ENCODE measurements around the gene CSK.

CSK gene

GRCh38 chr15:74775132-74775562, 6.7 kb upstream of the CSK start:
- Histone ChIP-seq H3K4me3 (no peak overlapping the region), H3K27ac (no peak overlapping the region), H3K9me3 (ENCODE audit: low read depth, low read length) (no peaks in the 10 kb centered on the region), H3K36me3 (ENCODE audit: insufficient read depth, low read length) (no peaks in the 10 kb centered on the region), H3K9ac (ENCODE audit: insufficient read length) (no peak overlapping the region)
- DNase-seq (ENCODE audit: low read depth, low spot score) = no peak
- TF ChIP-seq FOXP2 (optimal IDR thresholded peaks at IDR 0.05; ENCODE audit: control extremely low read depth, extremely low read length, insufficient read depth) = no peak
- no peak for TF ChIP-seq EZH2 (IDR thresholded peaks at IDR 0.05)
- no peak for TF ChIP-seq POLR2AphosphoS5 (IDR thresholded peaks at IDR 0.05; ENCODE audit: borderline replicate concordance, low read depth, low read length)

GRCh38 chr15:74775894-74776293, 6.0 kb upstream of the CSK start:
- TF ChIP-seq EZH2 (IDR thresholded peaks at IDR 0.05) (no peak), FOXP2 (optimal IDR thresholded peaks at IDR 0.05; ENCODE audit: control extremely low read depth, extremely low read length, insufficient read depth) (no peak)
- no peak for DNase-seq (ENCODE audit: low read depth, low spot score)
- H3K27ac ChIP-seq = no peak overlapping the region
- H3K9ac ChIP-seq (ENCODE audit: insufficient read length) = no peak overlapping the region
- no peak overlapping the region for H3K4me3 ChIP-seq
- H3K36me3 ChIP-seq (ENCODE audit: insufficient read depth, low read length) = no peaks in the 10 kb centered on the region
- no peaks in the 10 kb centered on the region for H3K9me3 ChIP-seq (ENCODE audit: low read depth, low read length)

GRCh38 chr15:74776821-74777768, 4.8 kb upstream of the CSK start:
- peak overlapping the region; percentile 46 for H3K4me3 ChIP-seq
- no peak for DNase-seq (ENCODE audit: low read depth, low spot score)
- H3K9me3 ChIP-seq (ENCODE audit: low read depth, low read length) = no peaks in the 10 kb centered on the region
- no peak overlapping the region for H3K27ac ChIP-seq
- H3K9ac ChIP-seq (ENCODE audit: insufficient read length) = no peak overlapping the region
- no peaks in the 10 kb centered on the region for H3K36me3 ChIP-seq (ENCODE audit: insufficient read depth, low read length)
- no peak for TF ChIP-seq EZH2 (IDR thresholded peaks at IDR 0.05)
- no peak; the same call in 1 of the 2 replicates for TF ChIP-seq POLR2AphosphoS5 (IDR thresholded peaks at IDR 0.05; ENCODE audit: borderline replicate concordance, low read depth, low read length)
- no peak for TF ChIP-seq FOXP2 (optimal IDR thresholded peaks at IDR 0.05; ENCODE audit: control extremely low read depth, extremely low read length, insufficient read depth)

GRCh38 chr15:74777769-74778598, 3.9 kb upstream of the CSK start:
- Histone ChIP-seq H3K9ac (ENCODE audit: insufficient read length) (no peak overlapping the region), H3K36me3 (ENCODE audit: insufficient read depth, low read length) (no peaks in the 10 kb centered on the region), H3K27ac (no peak overlapping the region), H3K4me3 (0 out of 2 replicates have a peak overlapping the region, but pooled peaks have one; percentile 18), H3K9me3 (ENCODE audit: low read depth, low read length) (no peaks in the 10 kb centered on the region)
- TF ChIP-seq EZH2 (IDR thresholded peaks at IDR 0.05) (no peak), POLR2AphosphoS5 (IDR thresholded peaks at IDR 0.05; ENCODE audit: borderline replicate concordance, low read depth, low read length) (no peak), FOXP2 (optimal IDR thresholded peaks at IDR 0.05; ENCODE audit: control extremely low read depth, extremely low read length, insufficient read depth) (no peak)
- DNase-seq (ENCODE audit: low read depth, low spot score) = no peak

DNA sequence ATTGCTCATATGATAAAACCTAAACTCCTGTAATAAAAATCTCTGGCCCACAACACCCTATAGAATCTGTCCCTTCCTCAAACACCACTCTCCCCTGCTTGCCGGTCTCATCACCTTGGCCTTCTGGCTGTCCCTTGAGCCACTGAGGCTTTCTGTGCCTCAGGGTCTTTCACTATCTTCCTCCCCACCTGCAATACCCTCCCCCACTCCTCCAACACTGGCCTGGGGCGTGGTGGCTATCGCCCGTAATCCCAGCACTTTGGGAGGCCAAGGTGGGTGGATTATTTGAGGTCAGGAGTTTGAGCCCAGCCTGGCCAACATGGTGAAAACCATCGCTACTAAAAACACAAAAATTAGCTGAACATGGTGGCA, 3.3 kb upstream of the CSK start:
- no peaks in the 10 kb centered on the region for H3K9me3 ChIP-seq (ENCODE audit: low read depth, low read length)
- DNase-seq (ENCODE audit: low read depth, low spot score) = no peak
- no peak overlapping the region for H3K4me3 ChIP-seq
- TF ChIP-seq EZH2 (IDR thresholded peaks at IDR 0.05) (no peak), POLR2AphosphoS5 (IDR thresholded peaks at IDR 0.05; ENCODE audit: borderline replicate concordance, low read depth, low read length) (no peak), FOXP2 (optimal IDR thresholded peaks at IDR 0.05; ENCODE audit: control extremely low read depth, extremely low read length, insufficient read depth) (no peak)
- H3K9ac ChIP-seq (ENCODE audit: insufficient read length) = no peak overlapping the region
- no peak overlapping the region for H3K27ac ChIP-seq
- H3K36me3 ChIP-seq (ENCODE audit: insufficient read depth, low read length) = no peaks in the 10 kb centered on the region

DNA sequence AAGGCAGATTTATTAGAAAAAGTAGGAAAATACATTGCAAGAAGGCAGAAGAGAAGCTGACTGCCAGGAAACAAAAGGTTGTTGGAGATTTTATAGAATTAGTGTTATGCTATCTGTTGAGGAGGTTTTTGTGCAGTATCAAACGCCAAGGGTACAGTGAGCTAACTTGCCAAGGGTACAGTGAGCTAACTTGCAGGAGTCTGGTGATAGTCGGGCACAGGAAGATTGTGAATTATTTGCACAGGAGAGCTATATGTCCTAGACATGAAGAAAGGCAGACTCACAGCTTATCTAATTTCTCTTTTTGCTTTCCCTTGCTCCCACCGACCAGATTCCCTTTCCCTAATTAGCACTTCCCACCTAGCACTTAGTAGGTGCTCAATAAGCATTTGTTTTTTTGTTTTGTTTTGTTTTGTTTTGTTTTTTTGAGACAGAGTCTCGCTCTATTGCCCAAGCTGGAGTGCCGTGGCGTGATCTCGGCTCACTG, 2.7 kb upstream of the CSK start:
- Histone ChIP-seq H3K27ac (0 out of 2 replicates have a peak overlapping the region, but pooled peaks have one; percentile 55), H3K4me3 (no peak overlapping the region), H3K9me3 (ENCODE audit: low read depth, low read length) (no peaks in the 10 kb centered on the region), H3K9ac (ENCODE audit: insufficient read length) (no peak overlapping the region), H3K36me3 (ENCODE audit: insufficient read depth, low read length) (no peaks in the 10 kb centered on the region)
- no peak for DNase-seq (ENCODE audit: low read depth, low spot score)
- TF ChIP-seq POLR2AphosphoS5 (IDR thresholded peaks at IDR 0.05; ENCODE audit: borderline replicate concordance, low read depth, low read length) (no peak), EZH2 (IDR thresholded peaks at IDR 0.05) (no peak), FOXP2 (optimal IDR thresholded peaks at IDR 0.05; ENCODE audit: control extremely low read depth, extremely low read length, insufficient read depth) (no peak)

DNA sequence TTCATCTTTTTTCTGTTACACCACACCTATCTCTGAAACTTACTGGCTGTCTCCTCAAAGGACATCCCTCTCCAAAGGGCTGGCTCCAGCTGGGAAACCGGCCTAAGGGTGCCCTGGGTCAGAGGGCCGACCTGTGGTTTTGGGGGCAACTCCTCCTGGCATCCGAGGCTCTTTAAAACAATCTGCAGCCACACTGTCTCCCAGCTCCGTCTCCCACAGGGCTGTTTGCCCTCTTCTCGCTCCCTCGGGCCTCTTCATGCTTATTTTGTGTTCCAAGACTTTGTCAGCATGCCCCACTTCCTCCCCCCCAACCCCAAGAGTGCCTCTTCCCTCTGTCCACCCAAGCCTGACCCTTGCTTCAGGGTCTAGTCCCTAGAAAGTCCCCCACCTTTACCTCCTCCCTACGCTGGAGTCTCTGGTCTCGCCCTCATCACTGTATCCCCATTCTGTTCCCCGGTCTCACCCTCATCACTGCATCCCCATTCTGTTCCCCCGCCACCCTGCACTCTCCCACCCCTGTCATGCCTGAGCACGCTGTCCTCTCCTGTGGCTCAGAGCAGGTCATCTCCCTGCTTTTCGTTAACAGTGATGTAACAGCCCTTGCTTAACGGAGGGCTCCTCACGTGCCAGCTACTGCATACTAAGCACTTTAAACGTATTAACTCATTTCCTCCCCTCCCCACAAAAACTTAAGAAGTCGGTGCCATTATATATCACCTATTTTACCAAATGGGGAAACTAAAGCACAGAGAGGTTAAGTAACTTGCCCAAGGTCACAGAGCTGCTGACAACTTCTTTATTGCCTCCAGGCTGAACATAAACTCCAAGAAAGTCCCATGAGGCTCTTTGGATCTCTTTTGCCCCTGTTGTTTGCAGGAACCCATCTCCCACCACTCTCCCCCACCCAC, 1.1 kb upstream of the CSK start:
- Histone ChIP-seq H3K9me3 (ENCODE audit: low read depth, low read length) (no peaks in the 10 kb centered on the region), H3K27ac (peak overlapping the region; percentile 76), H3K36me3 (ENCODE audit: insufficient read depth, low read length) (no peaks in the 10 kb centered on the region), H3K9ac (ENCODE audit: insufficient read length) (peak overlapping the region; percentile 46), H3K4me3 (peak overlapping the region; percentile 78)
- TF ChIP-seq POLR2AphosphoS5 (IDR thresholded peaks at IDR 0.05; ENCODE audit: borderline replicate concordance, low read depth, low read length) (peak; percentile 43; the same call in 1 of the 2 replicates), FOXP2 (optimal IDR thresholded peaks at IDR 0.05; ENCODE audit: control extremely low read depth, extremely low read length, insufficient read depth) (no peak), EZH2 (IDR thresholded peaks at IDR 0.05) (no peak)
- peak; percentile 81 for DNase-seq (ENCODE audit: low read depth, low spot score)
